ENCODE results near the gene EDARADD.

DNA sequence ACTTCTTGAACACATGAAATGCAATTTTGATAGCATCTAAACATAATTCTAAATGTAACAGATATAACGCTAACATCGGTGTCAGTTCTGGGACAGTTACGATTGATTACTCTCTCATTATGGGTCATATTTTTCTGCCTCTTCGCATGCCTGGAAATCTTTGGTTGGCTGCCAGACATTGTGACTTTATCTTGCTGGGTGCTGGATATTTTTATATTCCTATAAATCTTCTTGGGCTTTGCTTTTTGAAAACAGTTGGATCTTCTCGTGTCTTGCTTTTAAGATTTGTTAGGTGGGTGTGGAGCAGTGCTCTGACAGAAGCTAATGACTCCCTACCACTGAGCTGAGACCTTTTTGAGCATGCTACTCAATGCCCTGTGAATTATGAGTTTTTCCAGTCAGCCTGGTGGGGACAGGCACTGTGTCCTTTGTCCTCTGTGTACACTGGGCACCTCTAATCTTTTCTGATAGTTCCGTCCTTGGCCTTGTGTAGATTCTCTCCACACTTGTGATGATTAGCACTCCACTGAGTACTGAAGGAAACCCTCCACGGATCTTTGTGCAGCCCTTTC is 28.0 kb upstream of the EDARADD start:
- TF ChIP-seq, protein P1, sequence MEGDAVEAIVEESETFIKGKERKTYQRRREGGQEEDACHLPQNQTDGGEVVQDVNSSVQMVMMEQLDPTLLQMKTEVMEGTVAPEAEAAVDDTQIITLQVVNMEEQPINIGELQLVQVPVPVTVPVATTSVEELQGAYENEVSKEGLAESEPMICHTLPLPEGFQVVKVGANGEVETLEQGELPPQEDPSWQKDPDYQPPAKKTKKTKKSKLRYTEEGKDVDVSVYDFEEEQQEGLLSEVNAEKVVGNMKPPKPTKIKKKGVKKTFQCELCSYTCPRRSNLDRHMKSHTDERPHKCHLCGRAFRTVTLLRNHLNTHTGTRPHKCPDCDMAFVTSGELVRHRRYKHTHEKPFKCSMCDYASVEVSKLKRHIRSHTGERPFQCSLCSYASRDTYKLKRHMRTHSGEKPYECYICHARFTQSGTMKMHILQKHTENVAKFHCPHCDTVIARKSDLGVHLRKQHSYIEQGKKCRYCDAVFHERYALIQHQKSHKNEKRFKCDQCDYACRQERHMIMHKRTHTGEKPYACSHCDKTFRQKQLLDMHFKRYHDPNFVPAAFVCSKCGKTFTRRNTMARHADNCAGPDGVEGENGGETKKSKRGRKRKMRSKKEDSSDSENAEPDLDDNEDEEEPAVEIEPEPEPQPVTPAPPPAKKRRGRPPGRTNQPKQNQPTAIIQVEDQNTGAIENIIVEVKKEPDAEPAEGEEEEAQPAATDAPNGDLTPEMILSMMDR (IDR thresholded peaks at IDR 0.05; ENCODE audit: borderline replicate concordance, extremely low read depth, low read length, poor library complexity, severe bottlenecking): no peak
- TF ChIP-seq EZH2 (IDR thresholded peaks at IDR 0.05; ENCODE audit: borderline replicate concordance, low read depth, low read length, severe bottlenecking): no peak
